HUES64 (cell line): Measurements from ENCODE around the gene CFHR1.
A peak's percentile ranks its signal among the peaks of the same experiment; 100 is the strongest.

Experiments used
- H3K27ac ChIP-seq: 2 replicates; pipeline ENCODE4 v1.7.0; 2013; ENCODE audit warnings: low read depth, low read length, inconsistent platforms
- H3K27me3 ChIP-seq: 2 replicates; pipeline ENCODE4 v1.6.1; 2013; ENCODE audit warnings: mild to moderate bottlenecking, low read length; ENCODE audit not compliant: insufficient read depth
- H3K36me3 ChIP-seq: 2 replicates; pipeline ENCODE4 v1.6.1; 2013; ENCODE audit warnings: mild to moderate bottlenecking, low read length; ENCODE audit not compliant: insufficient read depth
- H3K4me1 ChIP-seq: 2 replicates; pipeline ENCODE4 v1.6.1; 2013; ENCODE audit warnings: mild to moderate bottlenecking, low read length, moderate library complexity; ENCODE audit not compliant: insufficient read depth
- H3K4me3 ChIP-seq: 2 replicates; pipeline ENCODE4 v1.5.1; 2013; ENCODE audit warnings: mild to moderate bottlenecking, low read length, moderate library complexity
- H3K9ac ChIP-seq: 2 replicates; pipeline ENCODE4 v1.6.1; 2013; ENCODE audit warnings: mild to moderate bottlenecking, low read depth, low read length
- H3K9me3 ChIP-seq: 2 replicates; pipeline ENCODE4 v1.6.1; 2013; ENCODE audit warnings: low read depth, low read length; ENCODE audit not compliant: insufficient read depth
- WGBS: fragments of 150-250, 120-280 bp; methylation state at CpG from one replicate; pipeline ENCODE4 v1.1.7; 2013; ENCODE audit warnings: missing lambda C conversion rate; 5-methylcytosine and 5-hydroxymethylcytosine counted together

CFHR1 gene

GRCh38 chr1:196877964-196878363, 58.4 kb downstream of the CFHR1 start:
- no peak overlapping the region for H3K9ac ChIP-seq
- H3K27ac ChIP-seq = no peak overlapping the region
- no peaks in the 10 kb centered on the region for H3K4me1 ChIP-seq
- H3K9me3 ChIP-seq = no peaks in the 10 kb centered on the region
- 54% methylated on average over 29 of the region's 29 CpGs for WGBS
- H3K27me3 ChIP-seq = peaks cover 24% of the 10 kb centered on the region
- H3K4me3 ChIP-seq = peak overlapping the region; percentile 31
- no peaks in the 10 kb centered on the region for H3K36me3 ChIP-seq
